Measurements from ENCODE around the gene HRC.
"Not testable (repeated sequence)": the region's sequence is repeated elsewhere in the genome, so short reads cannot be mapped to it uniquely, and the experiment has no call there.

HRC gene

GRCh38 chr19:49160450-49161189 is 5.4 kb upstream of the HRC start:
- no peak for DNase-seq

- DNase-seq, result peak; percentile 90
Observed at GRCh38 chr19:49157445-49158224, 2.4 kb upstream of the HRC start, which contains the start of gene TRPM4. TSS of gene TRPM4 (plus strand) at chr19:49157792. CDS start at chr19:49157867, 75 bp downstream.

DNA sequence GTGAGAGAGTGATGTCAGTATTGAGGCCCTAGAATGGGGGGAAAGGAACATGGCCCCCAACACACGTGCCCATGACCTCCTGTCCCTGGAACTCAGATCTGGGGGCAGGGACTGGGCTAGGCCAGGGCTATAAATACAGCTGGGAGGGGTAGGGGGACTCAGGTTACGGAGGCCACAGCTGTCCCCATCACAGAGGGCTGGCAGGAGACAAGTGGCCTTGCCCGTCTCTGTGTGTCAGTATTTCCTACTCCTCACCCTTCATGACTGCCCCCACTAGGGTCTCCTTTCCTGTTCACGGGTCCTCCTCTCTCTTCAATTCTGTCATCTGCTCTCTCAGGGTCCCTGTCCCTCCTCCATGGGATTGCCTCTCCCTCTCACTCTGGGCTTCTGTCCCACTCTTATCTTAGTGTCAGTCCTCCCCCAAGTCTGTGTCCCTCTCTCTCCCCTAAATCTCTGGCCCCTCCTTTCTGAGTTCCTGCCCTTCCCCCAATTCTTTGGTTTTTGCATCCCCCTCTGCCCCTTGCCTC is 687 bp upstream of the HRC start:
- DNase-seq, result no peak

DNA sequence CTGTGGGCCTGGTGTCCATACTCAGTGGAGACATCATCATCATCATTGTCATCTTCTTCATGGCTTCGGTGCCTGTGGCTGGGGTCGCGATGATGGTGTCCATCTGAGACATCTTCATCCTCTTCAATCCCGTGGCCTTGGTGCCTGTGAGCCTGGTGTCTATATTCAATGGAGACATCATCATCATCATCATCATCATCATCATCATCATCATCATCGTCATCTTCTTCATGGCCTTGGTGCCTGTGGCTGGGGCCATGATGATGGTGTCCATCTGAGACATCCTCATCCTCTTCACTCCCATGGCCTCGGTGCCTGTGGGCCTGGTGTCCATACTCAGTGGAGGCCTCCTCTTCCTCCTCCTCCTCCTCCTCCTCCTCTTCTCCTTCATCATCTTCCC is 917 bp downstream of the HRC start:
- DNase-seq, result no peak

- DNase-seq, result no peak
Observed at GRCh38 chr19:49153167-49153809, 1.9 kb downstream of the HRC start.

GRCh38 chr19:49152119-49152550 is 3.1 kb downstream of the HRC start:
- no peak for DNase-seq

- peak; percentile 97 for DNase-seq
Observed at GRCh38 chr19:49151267-49152118, 3.7 kb downstream of the HRC start.

DNA sequence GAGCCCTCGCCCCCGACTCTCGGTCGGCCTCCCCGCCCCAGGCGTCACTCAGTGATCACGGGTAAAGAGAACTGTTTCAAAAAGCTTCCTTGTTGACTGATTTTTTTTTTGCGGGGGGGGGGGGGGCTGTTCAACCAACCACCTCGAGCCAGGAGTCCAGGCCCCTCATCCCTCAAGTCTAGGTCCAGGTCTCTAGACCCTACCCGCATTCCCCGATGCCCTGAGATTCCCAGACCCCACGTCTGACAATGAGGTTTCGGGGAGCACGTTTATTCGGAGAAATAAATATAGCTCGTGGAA is 4.3 kb downstream of the HRC start:
- DNase-seq, result no peak

GRCh38 chr19:49150106-49150943 is 4.9 kb downstream of the HRC start:
- DNase-seq, result peak; percentile 92

GRCh38 chr19:49149652-49150105 is 5.5 kb downstream of the HRC start:
- DNase-seq, result peak; percentile 83

DNA sequence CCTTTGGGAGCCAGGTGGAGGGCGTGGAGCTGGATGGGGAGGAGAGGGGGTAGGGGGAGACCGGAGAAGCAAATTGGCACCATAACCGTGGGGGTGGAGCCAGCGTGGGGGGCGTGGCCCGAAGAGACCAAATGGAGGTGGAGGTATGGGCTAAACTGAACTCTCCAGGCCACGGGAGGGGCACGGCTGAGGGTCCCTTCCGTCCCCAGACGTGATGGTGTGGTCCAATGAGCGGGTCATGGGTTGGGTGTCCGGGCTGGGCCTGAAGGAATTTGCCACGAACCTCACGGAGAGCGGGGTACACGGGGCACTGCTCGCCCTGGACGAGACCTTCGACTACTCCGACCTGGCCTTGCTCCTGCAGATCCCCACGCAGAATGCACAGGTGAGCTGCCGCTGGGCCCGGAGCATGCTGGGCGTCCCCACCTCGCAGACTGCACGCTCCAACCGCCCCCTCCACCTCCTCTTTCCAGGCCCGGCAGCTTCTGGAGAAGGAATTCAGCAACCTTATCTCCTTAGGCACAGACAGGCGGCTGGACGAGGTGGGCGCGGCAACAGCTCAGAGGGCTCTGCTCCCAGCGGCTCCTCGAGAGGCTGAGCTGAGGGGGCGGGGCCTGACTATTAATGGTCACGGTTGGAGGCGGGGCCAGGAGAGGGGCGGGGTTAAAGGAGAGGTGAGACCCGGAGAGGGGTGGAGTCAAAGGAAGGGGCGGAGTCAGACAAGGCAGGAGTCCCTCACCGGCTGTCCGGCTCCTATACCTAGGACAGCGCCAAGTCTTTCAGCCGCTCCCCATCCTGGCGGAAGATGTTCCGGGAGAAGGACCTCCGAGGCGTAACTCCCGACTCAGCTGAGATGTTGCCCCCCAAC is 6.2 kb downstream of the HRC start:
- DNase-seq, result peak; percentile 96

DNA sequence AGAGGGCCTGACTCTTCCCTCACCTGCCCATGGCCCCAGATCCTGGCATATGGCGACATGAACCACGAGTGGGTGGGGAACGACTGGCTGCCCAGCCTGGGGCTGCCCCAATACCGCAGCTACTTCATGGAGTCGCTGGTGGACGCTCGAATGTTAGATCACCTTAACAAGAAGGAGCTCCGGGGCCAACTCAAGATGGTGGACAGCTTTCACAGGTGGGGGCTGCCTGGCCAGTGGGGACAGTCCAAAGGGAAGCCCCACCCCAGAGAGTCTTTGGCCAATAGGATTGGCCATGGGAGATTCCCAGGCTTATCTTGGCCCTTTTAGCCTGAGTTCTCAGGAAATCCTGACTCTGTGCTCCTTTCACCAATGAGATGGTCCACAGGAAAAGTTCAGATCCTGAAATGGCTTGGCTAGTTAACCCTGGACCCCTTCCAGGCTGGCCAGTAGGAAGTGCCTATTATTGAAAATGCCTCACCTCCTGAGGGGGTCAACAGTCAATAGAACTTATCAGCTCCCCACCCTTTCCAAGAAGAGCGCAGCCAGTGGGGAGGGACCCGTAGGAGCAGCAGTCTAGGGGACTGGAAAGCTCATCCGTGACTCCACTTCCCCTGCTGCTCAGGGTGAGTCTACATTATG is 7.0 kb downstream of the HRC start:
- no peak for DNase-seq

- not testable (repeated sequence) for DNase-seq
Observed at GRCh38 chr19:49146408-49146770, 8.8 kb downstream of the HRC start.

GRCh38 chr19:49145573-49146407 is 9.4 kb downstream of the HRC start:
- peak; percentile 18 for DNase-seq

GRCh38 chr19:49142866-49143335 is 12.3 kb downstream of the HRC start:
- peak; percentile 85 for DNase-seq

DNA sequence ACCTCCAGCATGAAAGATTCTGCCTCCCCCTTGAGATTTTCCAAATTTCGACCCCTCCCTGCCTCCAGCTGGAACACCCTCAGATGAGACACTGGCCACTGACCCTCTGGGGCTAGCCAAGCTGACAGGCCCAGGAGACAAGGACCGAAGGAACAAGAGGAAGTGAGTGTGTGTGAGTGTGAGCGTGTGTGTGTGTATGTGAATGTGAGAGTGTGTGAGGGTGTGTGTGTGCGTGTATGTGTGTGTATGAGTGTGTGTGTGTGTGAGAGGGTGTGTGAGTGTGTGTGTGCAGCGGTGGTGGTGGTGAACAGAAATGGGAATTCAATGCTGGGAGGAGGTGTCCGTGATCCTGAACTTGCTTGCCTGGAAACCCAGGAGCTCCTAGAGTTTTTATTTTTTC is 13.8 kb downstream of the HRC start:
- DNase-seq, result no peak

DNA sequence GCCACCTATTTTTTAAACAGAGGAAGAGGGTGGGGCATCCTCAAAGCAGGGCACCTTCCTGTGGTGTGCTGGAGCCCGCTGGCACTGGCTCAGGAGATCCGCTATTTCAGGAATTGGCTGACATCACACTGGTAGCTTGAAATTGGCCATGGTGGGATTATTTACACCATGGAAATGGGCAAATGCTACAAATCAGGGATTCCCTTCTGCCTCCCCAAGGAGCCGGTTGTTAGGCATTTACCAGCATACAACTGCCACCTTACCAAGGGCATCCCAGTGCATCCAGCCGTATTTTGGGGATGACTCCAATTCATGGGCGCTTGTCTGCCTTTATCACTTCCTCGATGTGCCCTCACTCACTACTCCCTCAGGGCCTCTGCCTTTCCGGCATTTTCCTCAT is 14.2 kb downstream of the HRC start:
- DNase-seq, result no peak

GRCh38 chr19:49136771-49137171 is 18.4 kb downstream of the HRC start:
- DNase-seq, result no peak

- no peak for DNase-seq
Observed at GRCh38 chr19:49135686-49136085, 19.5 kb downstream of the HRC start.

Data from NCI-H2029 (cell line).